ENCODE measurements around the gene COQ8A.

GRCh38 chr1:227033880-227034279, 93.8 kb downstream of the COQ8A start:
- TF ChIP-seq YY1 (IDR thresholded peaks at IDR 0.05; ENCODE audit: insufficient read depth, insufficient read length) (no peak), SUZ12 (IDR thresholded peaks at IDR 0.05; ENCODE audit: extremely low read depth, insufficient read depth, insufficient read length) (no peak)
